Loucy (cell line): ENCODE measurements around the gene FAM53B.
"Not testable (repeated sequence)": the region's sequence is repeated elsewhere in the genome, so short reads cannot be mapped to it uniquely, and the experiment has no call there.

Source experiments
- H2AFZ ChIP-seq: fragments of 200-600 bp; sonication (generic); 2 replicates; pipeline ENCODE4 v1.6.0; 2016; ENCODE audit warnings: antibody characterized with exemption, mild to moderate bottlenecking, low read length, moderate library complexity
- H3F3A ChIP-seq: fragments of 200-600 bp; 2 replicates; pipeline ENCODE4 v1.6.0; 2016; ENCODE audit warnings: antibody characterized with exemption, low read depth, mild to moderate bottlenecking
- H3K27me3 ChIP-seq: fragments of 200-600 bp; sonication (generic); 2 replicates; pipeline ENCODE4 v1.6.1; 2014; ENCODE audit warnings: low read length, mild to moderate bottlenecking; ENCODE audit not compliant: insufficient read depth, poor library complexity, severe bottlenecking
- H3K36me3 ChIP-seq: fragments of 200-600 bp; sonication (generic); 2 replicates; pipeline ENCODE4 v1.6.1; 2016; ENCODE audit warnings: low read length; ENCODE audit not compliant: insufficient read depth
- H3K4me1 ChIP-seq: fragments of 200-600 bp; sonication (generic); 2 replicates; pipeline ENCODE4 v1.5.1; 2014; ENCODE audit warnings: low read length, mild to moderate bottlenecking; ENCODE audit not compliant: insufficient read depth, poor library complexity, severe bottlenecking
- H3K4me2 ChIP-seq: fragments of 200-600 bp; sonication (generic); 2 replicates; pipeline ENCODE4 v1.6.0; 2014; ENCODE audit warnings: antibody characterized with exemption, low read length, low read depth, mild to moderate bottlenecking; ENCODE audit not compliant: poor library complexity, severe bottlenecking
- H3K4me3 ChIP-seq: fragments of 200-600 bp; sonication (generic); 2 replicates; pipeline ENCODE4 v1.5.1; 2014; ENCODE audit warnings: low read length, mild to moderate bottlenecking, mixed read lengths; ENCODE audit not compliant: poor library complexity, severe bottlenecking
- H3K79me2 ChIP-seq: fragments of 200-600 bp; sonication (generic); 2 replicates; pipeline ENCODE4 v1.6.1; 2014; ENCODE audit warnings: low read length; ENCODE audit not compliant: insufficient read depth
- H3K9ac ChIP-seq: fragments of 200-600 bp; sonication (generic); 2 replicates; pipeline ENCODE4 v1.6.0; 2014; ENCODE audit warnings: mild to moderate bottlenecking, low read depth, low read length, moderate library complexity; ENCODE audit not compliant: poor library complexity, severe bottlenecking
- H3K9me2 ChIP-seq: fragments of 200-600 bp; sonication (generic); replicated peaks from 2 replicates; pipeline ENCODE4 v1.6.1; 2016; ENCODE audit warnings: low read depth, low read length, mixed read lengths
- H3K9me3 ChIP-seq: fragments of 200-600 bp; sonication (generic); 2 replicates; pipeline ENCODE4 v1.6.1; 2014; ENCODE audit warnings: mild to moderate bottlenecking, antibody characterized with exemption, low read length, low read depth; ENCODE audit not compliant: insufficient read depth
- H4K20me1 ChIP-seq: fragments of 200-600 bp; sonication (generic); 2 replicates; pipeline ENCODE4 v1.6.0; 2014; ENCODE audit warnings: antibody characterized with exemption, low read length, mild to moderate bottlenecking; ENCODE audit not compliant: insufficient read depth, poor library complexity, severe bottlenecking
- EZH2phosphoT487 ChIP-seq: fragments of 200-600 bp; IDR thresholded peaks from 2 replicates; pipeline ENCODE4 v1.6.1; 2018; ENCODE audit warnings: antibody characterized with exemption, mild to moderate bottlenecking, moderate library complexity, borderline replicate concordance
- TF ChIP-seq, protein P1 (sequence below): fragments of 200-600 bp; sonication (generic); conservative IDR thresholded peaks from 2 replicates; pipeline ENCODE4 v1.5.1; 2014; ENCODE audit warnings: mild to moderate bottlenecking, antibody characterized with exemption, low read length

Gene FAM53B

DNA sequence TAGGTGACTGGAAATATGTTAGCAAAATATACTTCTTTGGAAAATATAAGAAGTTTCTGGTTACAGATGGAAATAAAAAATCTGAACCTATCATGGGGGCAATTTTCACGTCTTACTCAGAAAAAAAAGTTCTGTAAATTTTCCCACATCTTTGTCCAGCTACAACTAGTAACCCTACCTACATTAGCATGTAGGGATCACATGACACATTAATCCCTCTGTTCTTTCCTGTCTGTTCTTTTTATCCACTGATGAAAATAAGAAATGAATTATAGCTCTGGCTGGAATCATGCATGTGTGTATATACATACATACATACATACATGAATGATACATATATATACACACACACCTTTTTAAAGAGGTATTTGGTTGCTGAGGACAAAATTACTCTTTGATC lies 3.6 kb upstream of the FAM53B start:
- Histone ChIP-seq H3K9me3 (no peaks in the 10 kb centered on the region), H3K36me3 (peaks cover 11% of the 10 kb centered on the region; the same call in 1 of the 2 replicates), H3K79me2 (peaks cover 10% of the 10 kb centered on the region), H3K4me3 (no peak overlapping the region), H3K27me3 (no peaks in the 10 kb centered on the region), H2AFZ (no peak overlapping the region), H3F3A (peaks cover 5% of the 10 kb centered on the region; the same call in 1 of the 2 replicates), H3K9me2 (no peaks in the 10 kb centered on the region), H4K20me1 (no peaks in the 10 kb centered on the region), H3K4me2 (no peak overlapping the region), H3K9ac (no peak overlapping the region), H3K4me1 (peaks cover 8% of the 10 kb centered on the region)
- TF ChIP-seq, protein P1, sequence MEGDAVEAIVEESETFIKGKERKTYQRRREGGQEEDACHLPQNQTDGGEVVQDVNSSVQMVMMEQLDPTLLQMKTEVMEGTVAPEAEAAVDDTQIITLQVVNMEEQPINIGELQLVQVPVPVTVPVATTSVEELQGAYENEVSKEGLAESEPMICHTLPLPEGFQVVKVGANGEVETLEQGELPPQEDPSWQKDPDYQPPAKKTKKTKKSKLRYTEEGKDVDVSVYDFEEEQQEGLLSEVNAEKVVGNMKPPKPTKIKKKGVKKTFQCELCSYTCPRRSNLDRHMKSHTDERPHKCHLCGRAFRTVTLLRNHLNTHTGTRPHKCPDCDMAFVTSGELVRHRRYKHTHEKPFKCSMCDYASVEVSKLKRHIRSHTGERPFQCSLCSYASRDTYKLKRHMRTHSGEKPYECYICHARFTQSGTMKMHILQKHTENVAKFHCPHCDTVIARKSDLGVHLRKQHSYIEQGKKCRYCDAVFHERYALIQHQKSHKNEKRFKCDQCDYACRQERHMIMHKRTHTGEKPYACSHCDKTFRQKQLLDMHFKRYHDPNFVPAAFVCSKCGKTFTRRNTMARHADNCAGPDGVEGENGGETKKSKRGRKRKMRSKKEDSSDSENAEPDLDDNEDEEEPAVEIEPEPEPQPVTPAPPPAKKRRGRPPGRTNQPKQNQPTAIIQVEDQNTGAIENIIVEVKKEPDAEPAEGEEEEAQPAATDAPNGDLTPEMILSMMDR = no peak
- no peak for TF ChIP-seq EZH2phosphoT487

DNA sequence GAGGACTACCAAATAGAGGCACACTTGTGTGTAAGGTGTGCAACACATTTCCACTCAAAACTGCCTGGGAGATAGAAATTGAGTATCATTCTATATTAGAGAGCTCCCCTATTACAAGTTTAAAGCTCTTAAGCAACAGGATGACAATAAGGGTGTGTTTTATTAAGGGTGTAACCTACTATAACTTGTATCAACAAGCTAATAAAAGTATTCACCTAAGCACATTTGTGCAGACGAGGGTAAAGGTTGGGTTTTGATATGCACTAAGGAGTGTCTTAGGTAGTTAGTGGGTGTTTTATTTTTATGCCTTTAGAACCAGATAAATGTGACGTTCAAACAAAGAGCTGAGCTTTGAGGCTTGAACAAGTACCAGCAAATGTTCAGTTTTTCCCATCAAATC lies 2.8 kb upstream of the FAM53B start:
- no peaks in the 10 kb centered on the region for H3K9me2 ChIP-seq
- peaks cover 5% of the 10 kb centered on the region for H4K20me1 ChIP-seq
- no peak overlapping the region for H3K4me2 ChIP-seq
- TF ChIP-seq EZH2phosphoT487 = no peak
- TF ChIP-seq, protein P1 = no peak
- H3K36me3 ChIP-seq = peaks cover 11% of the 10 kb centered on the region; the same call in 1 of the 2 replicates
- no peaks in the 10 kb centered on the region for H3K9me3 ChIP-seq
- H2AFZ ChIP-seq = no peak overlapping the region
- no peak overlapping the region for H3K4me3 ChIP-seq
- H3K79me2 ChIP-seq = peaks cover 17% of the 10 kb centered on the region
- H3F3A ChIP-seq = peaks cover 5% of the 10 kb centered on the region; the same call in 1 of the 2 replicates
- no peak overlapping the region for H3K9ac ChIP-seq
- H3K4me1 ChIP-seq = peaks cover 14% of the 10 kb centered on the region
- H3K27me3 ChIP-seq = no peaks in the 10 kb centered on the region

GRCh38 chr10:124746447-124746846 lies 2.3 kb upstream of the FAM53B start:
- H3K9ac ChIP-seq, H2AFZ ChIP-seq, H3K4me3 ChIP-seq, H3K4me2 ChIP-seq, H3K27me3 ChIP-seq, H3F3A ChIP-seq, H3K9me2 ChIP-seq, H3K9me3 ChIP-seq, H4K20me1 ChIP-seq: not testable (repeated sequence)
- H3K36me3 ChIP-seq = peaks cover 11% of the 10 kb centered on the region; the same call in 1 of the 2 replicates
- peaks cover 23% of the 10 kb centered on the region for H3K79me2 ChIP-seq
- peaks cover 20% of the 10 kb centered on the region for H3K4me1 ChIP-seq

GRCh38 chr10:124745673-124746072 lies 1.5 kb upstream of the FAM53B start:
- Histone ChIP-seq H3K9me2 (no peaks in the 10 kb centered on the region), H3K9ac (no peak overlapping the region), H3K27me3 (no peaks in the 10 kb centered on the region), H3K4me3 (no peak overlapping the region), H3K4me1 (peaks cover 26% of the 10 kb centered on the region), H3K79me2 (peaks cover 30% of the 10 kb centered on the region), H3K9me3 (no peaks in the 10 kb centered on the region), H3K36me3 (peaks cover 11% of the 10 kb centered on the region; the same call in 1 of the 2 replicates), H2AFZ (no peak overlapping the region), H4K20me1 (peaks cover 17% of the 10 kb centered on the region), H3K4me2 (no peak overlapping the region), H3F3A (peaks cover 5% of the 10 kb centered on the region; the same call in 1 of the 2 replicates)
- TF ChIP-seq EZH2phosphoT487 = no peak
- TF ChIP-seq, protein P1 = peak; percentile 66
